Lower leg skin (tissue), 4 donors: ENCODE measurements around the gene CUL1. TPM values are rescaled to one million over a fixed set of nuclear protein-coding genes. Genes with fewer than 3 reads are reported as not detected.

Experiments used
- DNase-seq, 2 donors: peaks; one replicate each; pipeline ENCODE4 v3.0.0-alpha.2; 2019; ENCODE audit warnings: low spot score in 2 of 2
- H3K4me3 ChIP-seq: fragments of 200-600 bp; sonication (generic); 2 replicates; pipeline ENCODE4 v1.5.1; 2017; ENCODE audit warnings: mild to moderate bottlenecking, low read depth; ENCODE audit not compliant: poor library complexity, severe bottlenecking
- POLR2A ChIP-seq, 2 donors: fragments of 450-650 bp; IDR thresholded peaks; one replicate each; pipeline ENCODE4 v1.6.1; 2016 to 2017; ENCODE audit warnings: antibody characterized with exemption in 2 of 2, mild to moderate bottlenecking in 1 of 2, moderate library complexity in 1 of 2
- WGBS, 2 donors: methylation state at CpG; one replicate each; pipeline ENCODE4 v1.1.5; 2018; 5-methylcytosine and 5-hydroxymethylcytosine counted together
- intact Hi-C: fragments of 100-400 bp; cut with DNase I; formaldehyde crosslinking; loops from one replicate; pipeline ENCODE4 v1.15.0; 2023; ENCODE audit warnings: low total_unique reads
- total RNA-seq, 4 donors: library from RNA; depleted of rRNA; stranded (reverse); fragments of >200 nt; gene quantifications; one replicate each; pipeline ENCODE4 v1.1.0, GENCODE V29; 2016
- TF ChIP-seq, protein P1 (sequence below), 3 donors: fragments of 450-650 bp; IDR thresholded peaks; one replicate each; pipeline ENCODE4 v1.5.1; 2016; ENCODE audit warnings: antibody characterized with exemption in 3 of 3, mild to moderate bottlenecking in 3 of 3, moderate library complexity in 2 of 3

Gene CUL1
- total RNA-seq, 4 donors from 2014 or later: 49.6 to 56.5 (median 52.6) TPM

DNA sequence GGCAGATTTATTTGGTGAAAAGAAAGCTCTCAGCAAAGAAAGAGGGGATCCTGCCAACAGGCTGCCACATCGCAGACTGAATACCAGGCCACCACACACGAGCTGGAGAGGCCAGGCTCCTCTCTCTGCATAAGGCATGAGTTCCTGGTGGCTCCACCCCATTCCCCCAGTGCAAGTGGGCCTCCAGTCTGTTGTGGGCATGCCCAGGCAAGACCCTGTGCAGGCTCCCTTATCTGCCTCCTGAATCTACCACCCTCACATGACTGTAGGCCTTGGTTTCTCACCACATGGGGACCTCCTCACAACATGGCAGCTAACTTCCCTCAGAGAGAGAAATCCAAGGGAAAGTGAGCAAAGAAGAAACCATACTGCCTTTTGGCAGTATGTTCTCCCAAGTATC, 26.7 kb upstream of the CUL1 start:
- no peak for DNase-seq
- no peak overlapping the region for H3K4me3 ChIP-seq
- intact Hi-C loops: no loop called here
- WGBS, 2 donors: 85 to 86% methylated on average over 2 of the region's 2 CpGs
- no peak for TF ChIP-seq POLR2A (IDR thresholded peaks at IDR 0.05)
- TF ChIP-seq, protein P1, sequence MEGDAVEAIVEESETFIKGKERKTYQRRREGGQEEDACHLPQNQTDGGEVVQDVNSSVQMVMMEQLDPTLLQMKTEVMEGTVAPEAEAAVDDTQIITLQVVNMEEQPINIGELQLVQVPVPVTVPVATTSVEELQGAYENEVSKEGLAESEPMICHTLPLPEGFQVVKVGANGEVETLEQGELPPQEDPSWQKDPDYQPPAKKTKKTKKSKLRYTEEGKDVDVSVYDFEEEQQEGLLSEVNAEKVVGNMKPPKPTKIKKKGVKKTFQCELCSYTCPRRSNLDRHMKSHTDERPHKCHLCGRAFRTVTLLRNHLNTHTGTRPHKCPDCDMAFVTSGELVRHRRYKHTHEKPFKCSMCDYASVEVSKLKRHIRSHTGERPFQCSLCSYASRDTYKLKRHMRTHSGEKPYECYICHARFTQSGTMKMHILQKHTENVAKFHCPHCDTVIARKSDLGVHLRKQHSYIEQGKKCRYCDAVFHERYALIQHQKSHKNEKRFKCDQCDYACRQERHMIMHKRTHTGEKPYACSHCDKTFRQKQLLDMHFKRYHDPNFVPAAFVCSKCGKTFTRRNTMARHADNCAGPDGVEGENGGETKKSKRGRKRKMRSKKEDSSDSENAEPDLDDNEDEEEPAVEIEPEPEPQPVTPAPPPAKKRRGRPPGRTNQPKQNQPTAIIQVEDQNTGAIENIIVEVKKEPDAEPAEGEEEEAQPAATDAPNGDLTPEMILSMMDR (IDR thresholded peaks at IDR 0.05): no peak

DNA sequence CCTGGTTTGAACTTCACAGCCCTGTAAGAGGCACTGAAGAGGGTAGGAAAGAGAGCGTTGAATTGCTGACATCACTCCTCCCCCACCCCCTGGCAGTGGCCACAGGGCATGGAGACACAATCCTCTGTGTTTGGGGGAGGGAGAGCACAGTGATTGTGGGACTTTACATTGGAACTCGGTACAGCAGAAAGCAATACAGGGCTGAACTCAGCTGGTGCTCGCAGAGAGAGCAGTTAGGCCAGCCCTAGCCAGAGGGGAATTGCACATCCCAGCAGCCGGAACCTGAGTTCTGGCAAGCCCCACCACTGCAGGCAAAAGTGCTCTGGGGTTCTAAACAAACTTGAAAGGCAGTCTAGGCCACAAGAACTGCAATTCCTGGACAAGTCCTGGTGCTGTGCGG, 24.0 kb upstream of the CUL1 start:
- no peak for DNase-seq
- 65 to 77% methylated on average over 5 of the region's 5 CpGs for WGBS, 2 donors
- no peak for TF ChIP-seq POLR2A (IDR thresholded peaks at IDR 0.05)
- TF ChIP-seq, protein P1 (IDR thresholded peaks at IDR 0.05): no peak
- intact Hi-C loops: no loop called here
- no peak overlapping the region for H3K4me3 ChIP-seq

DNA sequence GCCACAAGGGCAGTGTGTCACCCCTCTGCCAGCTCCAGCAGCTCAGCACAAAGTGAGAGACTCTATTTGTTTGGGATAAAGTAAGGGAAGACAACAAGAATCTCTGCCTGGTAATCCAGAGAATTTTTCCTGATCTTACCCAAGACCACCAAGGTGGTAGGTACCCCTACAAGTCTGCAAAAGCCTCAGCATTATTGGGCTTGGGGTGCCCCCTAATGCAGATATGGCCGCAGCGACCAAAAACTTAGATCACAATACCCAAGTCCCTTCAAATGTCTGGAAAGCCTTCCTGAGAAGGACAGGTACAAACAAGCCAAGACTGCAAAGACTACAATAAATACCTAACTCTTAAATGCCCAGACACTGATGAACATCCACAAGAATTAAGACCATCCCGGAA, 22.4 kb upstream of the CUL1 start:
- intact Hi-C loops: no loop called here
- no peak for DNase-seq
- TF ChIP-seq, protein P1 (IDR thresholded peaks at IDR 0.05): no peak
- no peak for TF ChIP-seq POLR2A (IDR thresholded peaks at IDR 0.05)
- H3K4me3 ChIP-seq: no peak overlapping the region
- 83 to 90% methylated on average over 3 of the region's 3 CpGs for WGBS, 2 donors

DNA sequence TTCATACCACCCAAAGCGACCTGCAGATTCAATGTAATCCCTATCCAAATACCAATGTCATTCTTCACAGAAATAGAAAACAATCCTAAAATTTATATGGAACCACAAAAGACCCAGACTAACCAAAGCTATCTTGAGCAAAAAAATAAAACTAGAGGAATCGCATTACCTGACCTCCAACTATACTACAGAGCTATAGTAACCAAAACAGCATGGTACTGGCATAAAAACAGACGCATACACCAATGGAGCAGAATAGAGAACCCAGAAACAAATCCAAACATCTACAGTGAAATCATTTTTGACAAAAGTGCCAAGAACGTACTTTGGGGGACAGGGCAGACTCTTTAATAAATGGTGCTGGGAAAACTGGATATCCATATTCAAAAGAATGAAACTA, 16.9 kb upstream of the CUL1 start:
- TF ChIP-seq, protein P1 (IDR thresholded peaks at IDR 0.05): no peak
- TF ChIP-seq POLR2A (IDR thresholded peaks at IDR 0.05): no peak
- 95 to 96% methylated on average over 4 of the region's 4 CpGs for WGBS, 2 donors
- intact Hi-C loops: no loop called here
- no peak overlapping the region for H3K4me3 ChIP-seq
- no peak for DNase-seq

DNA sequence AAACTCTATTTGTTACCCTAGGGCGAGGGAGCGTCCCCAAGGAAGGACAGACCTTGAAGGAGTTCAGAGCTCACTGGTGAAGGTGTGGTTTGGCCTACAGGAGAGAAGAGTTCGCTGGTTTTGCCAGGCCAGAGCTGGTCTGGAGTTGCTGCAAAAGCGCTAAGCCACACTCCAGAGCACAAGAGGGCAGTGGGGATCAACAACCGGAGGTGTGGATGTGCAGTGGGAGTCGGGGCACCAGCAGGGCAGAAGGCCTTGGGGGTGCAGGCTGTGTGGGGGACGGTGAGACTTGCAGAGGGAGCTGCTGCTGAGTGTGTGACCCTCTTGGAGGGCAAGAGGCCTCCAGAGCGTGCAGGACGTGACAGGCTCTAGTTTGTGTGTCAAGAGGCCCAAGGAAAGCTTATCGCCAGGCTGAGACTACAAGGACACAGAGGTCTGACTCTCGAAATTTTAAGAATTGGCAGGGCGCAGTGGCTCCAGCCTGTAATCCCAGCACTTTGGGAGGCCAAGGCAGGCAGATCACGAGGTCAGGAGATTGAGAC, 14.3 kb upstream of the CUL1 start:
- no peak for DNase-seq
- no peak overlapping the region for H3K4me3 ChIP-seq
- no peak for TF ChIP-seq POLR2A (IDR thresholded peaks at IDR 0.05)
- TF ChIP-seq, protein P1 (IDR thresholded peaks at IDR 0.05): no peak
- 84 to 89% methylated on average over 13 of the region's 13 CpGs for WGBS, 2 donors
- intact Hi-C loops: no loop called here

DNA sequence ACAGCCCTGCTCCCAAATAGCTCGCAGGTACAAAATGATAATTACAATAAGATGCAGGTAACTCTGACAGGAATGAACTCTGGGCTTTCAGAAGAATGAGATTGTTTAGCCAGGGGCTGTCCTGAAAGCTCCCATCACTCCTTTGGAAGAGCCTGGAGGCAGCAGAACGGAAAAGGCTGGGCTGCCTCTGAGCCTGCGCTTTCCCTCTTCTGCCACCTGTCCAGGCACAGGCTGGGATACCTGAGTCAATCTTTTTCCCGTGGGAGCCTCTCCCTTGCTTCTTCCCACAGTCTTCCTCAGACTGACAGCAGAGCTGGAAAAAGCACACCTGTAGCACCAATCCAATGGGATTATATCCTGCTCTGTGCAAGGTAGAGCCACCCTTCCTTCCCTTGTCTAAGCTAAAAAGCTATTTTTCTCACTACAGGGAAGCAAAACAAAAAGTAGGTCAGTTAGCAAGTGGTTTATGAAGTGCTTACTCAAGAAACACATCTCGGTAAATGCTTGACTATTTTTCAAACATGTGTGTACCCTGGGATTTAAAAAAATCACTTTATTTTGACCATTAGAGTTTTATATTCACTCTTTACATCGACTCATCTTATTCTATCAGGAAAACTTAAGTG, 12.3 kb upstream of the CUL1 start:
- intact Hi-C loops: no loop called here
- TF ChIP-seq, protein P1 (IDR thresholded peaks at IDR 0.05): no peak
- TF ChIP-seq POLR2A (IDR thresholded peaks at IDR 0.05): no peak
- WGBS, 2 donors: 73 to 76% methylated on average over 6 of the region's 6 CpGs
- DNase-seq: no peak
- no peak overlapping the region for H3K4me3 ChIP-seq
